GM23338 (cell line): ENCODE measurements around the gene DOCK6. TPM values are rescaled to one million over a fixed set of nuclear protein-coding genes. Genes with fewer than 3 reads are reported as not detected.

Source experiments
- ATAC-seq: fragments of 200-7000 bp; cut with Tn5 transposase; 3 replicates; pipeline ENCODE4 v1.9.1; 2020
- DNase-seq: peaks from one replicate; pipeline ENCODE4 v3.0.0-alpha.2; 2015; ENCODE audit warnings: low spot score
- H2AFZ ChIP-seq: fragments of 200-600 bp; sonication (generic); 2 replicates; pipeline ENCODE4 v1.8.0; 2016; ENCODE audit warnings: antibody characterized with exemption, mild to moderate bottlenecking, moderate library complexity
- H3F3A ChIP-seq: fragments of 200-600 bp; sonication (generic); replicated peaks from 2 replicates; pipeline ENCODE4 v1.8.0; 2017; ENCODE audit warnings: antibody characterized with exemption, mixed run types, low read depth
- H3K27ac ChIP-seq: fragments of 200-600 bp; sonication (generic); 2 replicates; pipeline ENCODE4 v1.6.1; 2016; ENCODE audit warnings: low read depth
- H3K27me3 ChIP-seq: fragments of 200-600 bp; sonication (generic); 2 replicates; pipeline ENCODE4 v1.8.0; 2016; ENCODE audit warnings: mild to moderate bottlenecking, mixed run types, moderate library complexity; ENCODE audit not compliant: insufficient read depth
- H3K36me3 ChIP-seq: fragments of 200-600 bp; sonication (generic); 2 replicates; pipeline ENCODE4 v1.8.0; 2016; ENCODE audit warnings: mild to moderate bottlenecking; ENCODE audit not compliant: insufficient read depth
- H3K4me1 ChIP-seq: fragments of 200-600 bp; sonication (generic); 2 replicates; pipeline ENCODE4 v1.8.0; 2016; ENCODE audit warnings: mild to moderate bottlenecking, moderate library complexity; ENCODE audit not compliant: insufficient read depth
- H3K4me2 ChIP-seq: fragments of 200-600 bp; sonication (generic); 2 replicates; pipeline ENCODE4 v1.7.1; 2017; ENCODE audit warnings: mixed run types
- H3K4me3 ChIP-seq: fragments of 200-600 bp; sonication (generic); 2 replicates; pipeline ENCODE4 v1.6.1; 2016; ENCODE audit warnings: mixed run types
- H3K79me2 ChIP-seq: fragments of 200-600 bp; sonication (generic); replicated peaks from 2 replicates; pipeline ENCODE4 v1.8.0; 2017; ENCODE audit warnings: mild to moderate bottlenecking; ENCODE audit not compliant: insufficient read depth
- H3K9me2 ChIP-seq: fragments of 200-600 bp; sonication (generic); 2 replicates; pipeline ENCODE4 v1.8.0; 2017; ENCODE audit not compliant: insufficient read depth
- H4K20me1 ChIP-seq: fragments of 200-600 bp; sonication (generic); replicated peaks from 2 replicates; pipeline ENCODE4 v1.8.0; 2017; ENCODE audit warnings: mild to moderate bottlenecking; ENCODE audit not compliant: insufficient read depth
- H3K27ac Mint-ChIP-seq: 2 replicates; pipeline ENCODE4 v1.8.0; 2020; ENCODE audit warnings: inconsistent platforms, mild to moderate bottlenecking, moderate library complexity, mixed read lengths
- H3K27me3 Mint-ChIP-seq: 3 replicates; pipeline ENCODE4 v1.8.0; 2022; ENCODE audit warnings: low read depth, mild to moderate bottlenecking, moderate library complexity, mixed read lengths, inconsistent platforms; ENCODE audit not compliant: insufficient read depth, poor library complexity
- H3K36me3 Mint-ChIP-seq: 3 replicates; pipeline ENCODE4 v1.8.0; 2021; ENCODE audit warnings: low read depth, mild to moderate bottlenecking, inconsistent platforms, moderate library complexity, mixed read lengths
- H3K4me1 Mint-ChIP-seq: 3 replicates; pipeline ENCODE4 v1.8.0; 2020; ENCODE audit warnings: mild to moderate bottlenecking, inconsistent platforms, mixed read lengths
- H3K4me3 Mint-ChIP-seq: 3 replicates; pipeline ENCODE4 v1.8.0; 2021; ENCODE audit warnings: moderate library complexity, mild to moderate bottlenecking, inconsistent platforms, mixed read lengths
- H3K9me3 Mint-ChIP-seq: 3 replicates; pipeline ENCODE4 v1.8.0; 2020; ENCODE audit warnings: moderate library complexity, mild to moderate bottlenecking, inconsistent platforms, mixed read lengths
- CREB1 ChIP-seq: fragments of 250-450 bp; sonication (Bioruptor Pico); IDR thresholded peaks from 2 replicates; pipeline ENCODE4 v1.5.0; 2020; ENCODE audit warnings: low read depth, mild to moderate bottlenecking, moderate library complexity
- EZH2 ChIP-seq: fragments of 200-600 bp; sonication (generic); IDR thresholded peaks from one replicate; pipeline ENCODE4 v1.8.0; 2017; ENCODE audit warnings: antibody characterized with exemption, mild to moderate bottlenecking, low read depth; ENCODE audit not compliant: unreplicated experiment
- JUNB ChIP-seq: IDR thresholded peaks from one replicate; pipeline ENCODE4 v1.6.1; 2016; ENCODE audit warnings: antibody characterized with exemption; ENCODE audit not compliant: unreplicated experiment
- NANOG ChIP-seq: IDR thresholded peaks from 2 replicates; pipeline ENCODE4 v1.6.1; 2016; ENCODE audit warnings: antibody characterized with exemption, borderline replicate concordance
- POLR2AphosphoS5 ChIP-seq: IDR thresholded peaks from 2 replicates; pipeline ENCODE4 v1.6.1; 2016; ENCODE audit warnings: antibody characterized with exemption, low read depth
- ZNF114 ChIP-seq: fragments of 250-450 bp; sonication (Bioruptor Pico); IDR thresholded peaks from 2 replicates; pipeline ENCODE4 v1.5.0; 2020; ENCODE audit warnings: mild to moderate bottlenecking, moderate library complexity
- ZNF331 ChIP-seq: fragments of 250-450 bp; sonication (Bioruptor Pico); IDR thresholded peaks from 2 replicates; pipeline ENCODE4 v1.5.0; 2020; ENCODE audit warnings: low read depth, mild to moderate bottlenecking, moderate library complexity
- polyA plus RNA-seq: library from polyadenylated mRNA; unstranded; fragments of >200 nt; fragmentation: Nextera tagmentation; extraction: Ambion mirVana; gene quantifications from 2 replicates; pipeline ENCODE4 v1.2.1, GENCODE V29; 2016
- total RNA-seq: library from RNA; depleted of rRNA; stranded (reverse); fragments of >200 nt; shearing (Covaris generic); gene quantifications from 2 replicates; pipeline ENCODE4 v1.2.3, GENCODE V29; 2014
- TF ChIP-seq, protein P1 (sequence below): fragments of 250-450 bp; sonication (Bioruptor Pico); IDR thresholded peaks from 2 replicates; pipeline ENCODE4 v1.5.0; 2020; ENCODE audit warnings: mild to moderate bottlenecking, moderate library complexity
- TF ChIP-seq, protein P2 (sequence below), 2 experiments: fragments of 200-600 bp in 1 of 2; sonication (generic) in 1 of 2; conservative IDR thresholded peaks; 2 replicates each; pipeline versions ENCODE4 v1.5.1 to v1.6.1; 2016 to 2017; ENCODE audit warnings: antibody characterized with exemption in 2 of 2, low read depth in 2 of 2, mild to moderate bottlenecking in 2 of 2, moderate library complexity in 1 of 2
- TF ChIP-seq, protein P3 (sequence below): IDR thresholded peaks from one replicate; pipeline ENCODE4 v1.6.1; 2018; ENCODE audit warnings: antibody characterized with exemption; ENCODE audit not compliant: unreplicated experiment

The DOCK6 gene
- total and polyA plus RNA-seq, 2 experiments from 2014 or later = 34.6 to 49.0 TPM

DNA sequence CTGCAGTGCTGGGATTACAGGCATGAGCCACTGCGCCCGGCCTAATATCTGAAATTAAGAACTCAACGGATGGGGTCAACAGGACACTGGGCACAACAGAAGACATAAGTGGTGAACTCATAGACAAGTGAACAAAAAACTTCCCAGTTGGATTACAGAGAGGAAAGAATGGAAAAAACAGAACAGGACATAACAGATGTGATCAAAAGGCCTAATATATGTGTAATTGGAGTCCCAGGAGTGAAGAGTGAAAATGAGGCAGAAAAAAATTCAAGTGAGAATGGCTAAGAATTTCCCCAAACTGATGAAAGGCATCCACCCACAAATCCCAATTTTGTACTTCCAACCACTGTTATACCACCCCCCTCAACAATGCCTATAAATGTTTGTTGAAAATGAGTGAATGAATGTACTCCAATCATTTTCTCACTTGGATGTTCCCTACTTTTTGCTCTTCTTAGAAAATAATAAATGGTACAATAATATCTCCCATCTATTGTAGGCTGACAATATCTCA lies 41.2 kb downstream of the DOCK6 start:
- 0 out of 2 replicates have a peak, but pooled peaks cover 3% of the 10 kb centered on the region for H3F3A ChIP-seq
- no peak overlapping the region for H2AFZ ChIP-seq
- no peak for DNase-seq
- Mint-ChIP-seq H3K36me3 (peaks cover 48% of the 10 kb centered on the region), H3K27ac (no peak overlapping the region), H3K4me3 (no peak overlapping the region), H3K4me1 (no peaks in the 10 kb centered on the region), H3K27me3 (peaks cover 4% of the 10 kb centered on the region), H3K9me3 (peaks cover 8% of the 10 kb centered on the region; the same call in 2 of the 3 replicates)
- no peaks in the 10 kb centered on the region for H4K20me1 ChIP-seq
- no peaks in the 10 kb centered on the region for H3K9me2 ChIP-seq
- no peak overlapping the region for H3K4me2 ChIP-seq
- no peak overlapping the region for H3K27ac ChIP-seq
- TF ChIP-seq, protein P1, sequence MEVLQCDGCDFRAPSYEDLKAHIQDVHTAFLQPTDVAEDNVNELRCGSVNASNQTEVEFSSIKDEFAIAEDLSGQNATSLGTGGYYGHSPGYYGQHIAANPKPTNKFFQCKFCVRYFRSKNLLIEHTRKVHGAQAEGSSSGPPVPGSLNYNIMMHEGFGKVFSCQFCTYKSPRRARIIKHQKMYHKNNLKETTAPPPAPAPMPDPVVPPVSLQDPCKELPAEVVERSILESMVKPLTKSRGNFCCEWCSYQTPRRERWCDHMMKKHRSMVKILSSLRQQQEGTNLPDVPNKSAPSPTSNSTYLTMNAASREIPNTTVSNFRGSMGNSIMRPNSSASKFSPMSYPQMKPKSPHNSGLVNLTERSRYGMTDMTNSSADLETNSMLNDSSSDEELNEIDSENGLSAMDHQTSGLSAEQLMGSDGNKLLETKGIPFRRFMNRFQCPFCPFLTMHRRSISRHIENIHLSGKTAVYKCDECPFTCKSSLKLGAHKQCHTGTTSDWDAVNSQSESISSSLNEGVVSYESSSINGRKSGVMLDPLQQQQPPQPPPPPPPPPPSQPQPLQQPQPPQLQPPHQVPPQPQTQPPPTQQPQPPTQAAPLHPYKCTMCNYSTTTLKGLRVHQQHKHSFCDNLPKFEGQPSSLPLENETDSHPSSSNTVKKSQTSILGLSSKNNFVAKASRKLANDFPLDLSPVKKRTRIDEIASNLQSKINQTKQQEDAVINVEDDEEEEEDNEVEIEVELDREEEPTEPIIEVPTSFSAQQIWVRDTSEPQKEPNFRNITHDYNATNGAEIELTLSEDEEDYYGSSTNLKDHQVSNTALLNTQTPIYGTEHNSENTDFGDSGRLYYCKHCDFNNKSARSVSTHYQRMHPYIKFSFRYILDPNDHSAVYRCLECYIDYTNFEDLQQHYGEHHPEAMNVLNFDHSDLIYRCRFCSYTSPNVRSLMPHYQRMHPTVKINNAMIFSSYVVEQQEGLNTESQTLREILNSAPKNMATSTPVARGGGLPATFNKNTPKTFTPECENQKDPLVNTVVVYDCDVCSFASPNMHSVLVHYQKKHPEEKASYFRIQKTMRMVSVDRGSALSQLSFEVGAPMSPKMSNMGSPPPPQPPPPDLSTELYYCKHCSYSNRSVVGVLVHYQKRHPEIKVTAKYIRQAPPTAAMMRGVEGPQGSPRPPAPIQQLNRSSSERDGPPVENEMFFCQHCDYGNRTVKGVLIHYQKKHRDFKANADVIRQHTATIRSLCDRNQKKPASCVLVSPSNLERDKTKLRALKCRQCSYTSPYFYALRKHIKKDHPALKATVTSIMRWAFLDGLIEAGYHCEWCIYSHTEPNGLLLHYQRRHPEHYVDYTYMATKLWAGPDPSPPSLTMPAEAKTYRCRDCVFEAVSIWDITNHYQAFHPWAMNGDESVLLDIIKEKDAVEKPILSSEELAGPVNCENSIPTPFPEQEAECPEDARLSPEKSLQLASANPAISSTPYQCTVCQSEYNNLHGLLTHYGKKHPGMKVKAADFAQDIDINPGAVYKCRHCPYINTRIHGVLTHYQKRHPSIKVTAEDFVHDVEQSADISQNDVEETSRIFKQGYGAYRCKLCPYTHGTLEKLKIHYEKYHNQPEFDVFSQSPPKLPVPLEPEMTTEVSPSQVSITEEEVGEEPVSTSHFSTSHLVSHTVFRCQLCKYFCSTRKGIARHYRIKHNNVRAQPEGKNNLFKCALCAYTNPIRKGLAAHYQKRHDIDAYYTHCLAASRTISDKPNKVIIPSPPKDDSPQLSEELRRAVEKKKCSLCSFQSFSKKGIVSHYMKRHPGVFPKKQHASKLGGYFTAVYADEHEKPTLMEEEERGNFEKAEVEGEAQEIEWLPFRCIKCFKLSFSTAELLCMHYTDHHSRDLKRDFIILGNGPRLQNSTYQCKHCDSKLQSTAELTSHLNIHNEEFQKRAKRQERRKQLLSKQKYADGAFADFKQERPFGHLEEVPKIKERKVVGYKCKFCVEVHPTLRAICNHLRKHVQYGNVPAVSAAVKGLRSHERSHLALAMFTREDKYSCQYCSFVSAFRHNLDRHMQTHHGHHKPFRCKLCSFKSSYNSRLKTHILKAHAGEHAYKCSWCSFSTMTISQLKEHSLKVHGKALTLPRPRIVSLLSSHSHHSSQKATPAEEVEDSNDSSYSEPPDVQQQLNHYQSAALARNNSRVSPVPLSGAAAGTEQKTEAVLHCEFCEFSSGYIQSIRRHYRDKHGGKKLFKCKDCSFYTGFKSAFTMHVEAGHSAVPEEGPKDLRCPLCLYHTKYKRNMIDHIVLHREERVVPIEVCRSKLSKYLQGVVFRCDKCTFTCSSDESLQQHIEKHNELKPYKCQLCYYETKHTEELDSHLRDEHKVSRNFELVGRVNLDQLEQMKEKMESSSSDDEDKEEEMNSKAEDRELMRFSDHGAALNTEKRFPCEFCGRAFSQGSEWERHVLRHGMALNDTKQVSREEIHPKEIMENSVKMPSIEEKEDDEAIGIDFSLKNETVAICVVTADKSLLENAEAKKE (CRISPR knock-in tag) = no peak
- TF ChIP-seq NANOG (no peak), CREB1 (no peak)
- no peaks in the 10 kb centered on the region for H3K79me2 ChIP-seq
- no peak overlapping the region for H3K4me3 ChIP-seq
- no peak for ATAC-seq
- no peaks in the 10 kb centered on the region for H3K4me1 ChIP-seq
- H3K36me3 ChIP-seq = peaks cover 10% of the 10 kb centered on the region
- H3K27me3 ChIP-seq = no peaks in the 10 kb centered on the region

DNA sequence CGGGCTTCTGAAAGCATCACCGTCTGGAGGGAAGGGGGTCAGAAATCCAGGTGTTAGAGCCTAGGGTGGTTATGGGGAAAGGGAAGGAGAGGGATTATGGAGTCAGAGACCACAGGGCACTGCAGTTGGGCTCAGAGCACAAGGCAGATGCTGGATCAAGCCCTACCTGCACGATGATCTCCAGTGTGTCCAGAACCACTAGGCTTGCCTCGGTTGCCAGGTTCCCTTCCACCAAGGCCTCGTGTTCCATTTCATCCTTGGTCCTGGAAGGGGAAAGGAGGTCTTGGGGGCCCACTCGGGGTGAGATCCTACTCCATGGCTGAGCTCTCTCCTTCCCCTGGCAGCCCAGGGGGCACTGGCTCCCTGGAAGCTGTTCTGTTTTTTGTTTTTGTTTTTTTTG lies 47.9 kb downstream of the DOCK6 start:
- Histone ChIP-seq H3K27me3 (no peaks in the 10 kb centered on the region), H3K4me2 (no peak overlapping the region), H3K36me3 (no peaks in the 10 kb centered on the region; the same call in 1 of the 2 replicates), H3K4me1 (no peaks in the 10 kb centered on the region), H3K79me2 (no peaks in the 10 kb centered on the region), H4K20me1 (no peaks in the 10 kb centered on the region), H3K4me3 (no peak overlapping the region), H3K27ac (no peak overlapping the region), H3K9me2 (no peaks in the 10 kb centered on the region), H3F3A (0 out of 2 replicates have a peak, but pooled peaks cover 4% of the 10 kb centered on the region), H2AFZ (no peak overlapping the region)
- H3K9me3 Mint-ChIP-seq = no peaks in the 10 kb centered on the region; the same call in 2 of the 3 replicates
- peaks cover 2% of the 10 kb centered on the region for H3K27me3 Mint-ChIP-seq
- no peak overlapping the region for H3K4me3 Mint-ChIP-seq
- no peaks in the 10 kb centered on the region for H3K4me1 Mint-ChIP-seq
- no peak overlapping the region for H3K27ac Mint-ChIP-seq
- ATAC-seq = no peak
- DNase-seq = no peak
- peaks cover 26% of the 10 kb centered on the region for H3K36me3 Mint-ChIP-seq
- TF ChIP-seq, protein P2, sequence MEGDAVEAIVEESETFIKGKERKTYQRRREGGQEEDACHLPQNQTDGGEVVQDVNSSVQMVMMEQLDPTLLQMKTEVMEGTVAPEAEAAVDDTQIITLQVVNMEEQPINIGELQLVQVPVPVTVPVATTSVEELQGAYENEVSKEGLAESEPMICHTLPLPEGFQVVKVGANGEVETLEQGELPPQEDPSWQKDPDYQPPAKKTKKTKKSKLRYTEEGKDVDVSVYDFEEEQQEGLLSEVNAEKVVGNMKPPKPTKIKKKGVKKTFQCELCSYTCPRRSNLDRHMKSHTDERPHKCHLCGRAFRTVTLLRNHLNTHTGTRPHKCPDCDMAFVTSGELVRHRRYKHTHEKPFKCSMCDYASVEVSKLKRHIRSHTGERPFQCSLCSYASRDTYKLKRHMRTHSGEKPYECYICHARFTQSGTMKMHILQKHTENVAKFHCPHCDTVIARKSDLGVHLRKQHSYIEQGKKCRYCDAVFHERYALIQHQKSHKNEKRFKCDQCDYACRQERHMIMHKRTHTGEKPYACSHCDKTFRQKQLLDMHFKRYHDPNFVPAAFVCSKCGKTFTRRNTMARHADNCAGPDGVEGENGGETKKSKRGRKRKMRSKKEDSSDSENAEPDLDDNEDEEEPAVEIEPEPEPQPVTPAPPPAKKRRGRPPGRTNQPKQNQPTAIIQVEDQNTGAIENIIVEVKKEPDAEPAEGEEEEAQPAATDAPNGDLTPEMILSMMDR (conservative IDR thresholded peaks at IDR 0.05; ENCODE audit: low read depth in 2 of 2) = no peak
- TF ChIP-seq ZNF114 (CRISPR knock-in tag) (no peak), POLR2AphosphoS5 (no peak), JUNB (no peak), ZNF331 (CRISPR knock-in tag) (no peak), EZH2 (no peak)
- TF ChIP-seq, protein P3, sequence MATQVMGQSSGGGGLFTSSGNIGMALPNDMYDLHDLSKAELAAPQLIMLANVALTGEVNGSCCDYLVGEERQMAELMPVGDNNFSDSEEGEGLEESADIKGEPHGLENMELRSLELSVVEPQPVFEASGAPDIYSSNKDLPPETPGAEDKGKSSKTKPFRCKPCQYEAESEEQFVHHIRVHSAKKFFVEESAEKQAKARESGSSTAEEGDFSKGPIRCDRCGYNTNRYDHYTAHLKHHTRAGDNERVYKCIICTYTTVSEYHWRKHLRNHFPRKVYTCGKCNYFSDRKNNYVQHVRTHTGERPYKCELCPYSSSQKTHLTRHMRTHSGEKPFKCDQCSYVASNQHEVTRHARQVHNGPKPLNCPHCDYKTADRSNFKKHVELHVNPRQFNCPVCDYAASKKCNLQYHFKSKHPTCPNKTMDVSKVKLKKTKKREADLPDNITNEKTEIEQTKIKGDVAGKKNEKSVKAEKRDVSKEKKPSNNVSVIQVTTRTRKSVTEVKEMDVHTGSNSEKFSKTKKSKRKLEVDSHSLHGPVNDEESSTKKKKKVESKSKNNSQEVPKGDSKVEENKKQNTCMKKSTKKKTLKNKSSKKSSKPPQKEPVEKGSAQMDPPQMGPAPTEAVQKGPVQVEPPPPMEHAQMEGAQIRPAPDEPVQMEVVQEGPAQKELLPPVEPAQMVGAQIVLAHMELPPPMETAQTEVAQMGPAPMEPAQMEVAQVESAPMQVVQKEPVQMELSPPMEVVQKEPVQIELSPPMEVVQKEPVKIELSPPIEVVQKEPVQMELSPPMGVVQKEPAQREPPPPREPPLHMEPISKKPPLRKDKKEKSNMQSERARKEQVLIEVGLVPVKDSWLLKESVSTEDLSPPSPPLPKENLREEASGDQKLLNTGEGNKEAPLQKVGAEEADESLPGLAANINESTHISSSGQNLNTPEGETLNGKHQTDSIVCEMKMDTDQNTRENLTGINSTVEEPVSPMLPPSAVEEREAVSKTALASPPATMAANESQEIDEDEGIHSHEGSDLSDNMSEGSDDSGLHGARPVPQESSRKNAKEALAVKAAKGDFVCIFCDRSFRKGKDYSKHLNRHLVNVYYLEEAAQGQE = no peak
